PC-3 (cell line): ENCODE data around the gene CDK5RAP2. TPM values are rescaled to one million over a fixed set of nuclear protein-coding genes. Genes with fewer than 3 reads are reported as not detected.

Experiments
- ATAC-seq: fragments of 200-7000 bp; cut with Tn5 transposase; 2 replicates; pipeline ENCODE4 v1.9.1; 2020; ENCODE audit warnings: mild to moderate bottlenecking, moderate library complexity
- BruUV-seq: library from RNA; stranded (reverse); fragments of 400-500 nt; replicated peaks from 2 replicates; lab custom pipeline; 2021; lab: Mats Ljungman, UMichigan
- CTCF ChIA-PET: fragments of 300-600 bp; sonication (Branson Sonifier 250); formaldehyde crosslinking; loops from one replicate; lab custom pipeline; 2022; ENCODE audit warnings: antibody characterized with exemption; lab: Charles Lee
- POLR2A ChIA-PET: fragments of 300-600 bp; sonication (Branson Sonifier 250); formaldehyde crosslinking; loops from one replicate; lab custom pipeline; 2022; ENCODE audit warnings: antibody characterized with exemption; ENCODE audit not compliant: unreplicated experiment; lab: Charles Lee
- DNase-seq: peaks from one replicate; pipeline ENCODE4 v3.0.0-alpha.2; 2015
- H2AFZ ChIP-seq: fragments of 300-600 bp; sonication (generic); 2 replicates; pipeline ENCODE4 v1.6.0; 2016; ENCODE audit warnings: antibody characterized with exemption, low read length
- H3F3A ChIP-seq: fragments of 300-600 bp; sonication (generic); one replicate; pipeline ENCODE4 v1.6.0; 2017; ENCODE audit warnings: antibody characterized with exemption, low read length, control low read depth, mild to moderate bottlenecking; ENCODE audit not compliant: unreplicated experiment
- H3K27ac ChIP-seq: fragments of 300-600 bp; sonication (generic); 2 replicates; pipeline ENCODE4 v1.5.1; 2016; ENCODE audit warnings: mild to moderate bottlenecking, low read length
- H3K27me3 ChIP-seq: fragments of 300-600 bp; sonication (generic); 2 replicates; pipeline ENCODE4 v1.6.1; 2016; ENCODE audit warnings: low read length, mixed read lengths
- H3K36me3 ChIP-seq: fragments of 300-600 bp; sonication (generic); 2 replicates; pipeline ENCODE4 v1.6.1; 2016; ENCODE audit warnings: low read depth, mixed run types, low read length, mixed read lengths
- H3K4me1 ChIP-seq: fragments of 300-600 bp; sonication (generic); 2 replicates; pipeline ENCODE4 v1.5.1; 2016; ENCODE audit warnings: low read length; ENCODE audit not compliant: insufficient read depth
- H3K4me2 ChIP-seq: fragments of 300-600 bp; sonication (generic); 2 replicates; pipeline ENCODE4 v1.6.0; 2016; ENCODE audit warnings: low read length
- H3K4me3 ChIP-seq: fragments of 300-600 bp; sonication (generic); 2 replicates; pipeline ENCODE4 v1.5.1; 2016; ENCODE audit warnings: mild to moderate bottlenecking, low read length, mixed read lengths
- H3K79me2 ChIP-seq: fragments of 300-600 bp; sonication (generic); 2 replicates; pipeline ENCODE4 v1.6.1; 2017; ENCODE audit warnings: low read length, mixed read lengths
- H3K9ac ChIP-seq: fragments of 300-600 bp; sonication (generic); 2 replicates; pipeline ENCODE4 v1.6.0; 2016; ENCODE audit warnings: mild to moderate bottlenecking, low read length
- H3K9me2 ChIP-seq: fragments of 300-600 bp; sonication (generic); replicated peaks from 2 replicates; pipeline ENCODE4 v1.6.1; 2016; ENCODE audit warnings: mixed run types, low read length, mixed read lengths
- H3K9me3 ChIP-seq: fragments of 300-600 bp; sonication (generic); 2 replicates; pipeline ENCODE4 v1.6.1; 2016; ENCODE audit warnings: low read length, mixed read lengths
- H4K20me1 ChIP-seq: fragments of 300-600 bp; sonication (generic); 2 replicates; pipeline ENCODE4 v1.6.1; 2016; ENCODE audit warnings: low read length, mixed read lengths
- EZH2 ChIP-seq: fragments of 300-600 bp; sonication (generic); IDR thresholded peaks from one replicate; pipeline ENCODE4 v1.6.1; 2017; ENCODE audit warnings: antibody characterized with exemption, mild to moderate bottlenecking, low read length; ENCODE audit not compliant: unreplicated experiment
- EZH2phosphoT487 ChIP-seq: fragments of 300-600 bp; sonication (generic); IDR thresholded peaks from 2 replicates; pipeline ENCODE4 v1.6.1; 2018; ENCODE audit warnings: mild to moderate bottlenecking, antibody characterized with exemption, low read length, borderline replicate concordance
- intact Hi-C: fragments of 100-400 bp; cut with micrococcal nuclease; formaldehyde crosslinking; loops from 2 replicates; pipeline ENCODE4 v1.9.0; 2023
- total RNA-seq: library from RNA; depleted of rRNA; stranded (reverse); fragments of >200 nt; gene quantifications from 2 replicates; pipeline ENCODE4 v1.2.3, GENCODE V29; 2014
- TF ChIP-seq, protein P1 (sequence below): fragments of 300-600 bp; sonication (generic); conservative IDR thresholded peaks from 2 replicates; pipeline ENCODE4 v1.5.1; 2017; ENCODE audit warnings: antibody characterized with exemption, low read depth, mild to moderate bottlenecking, low read length

CDK5RAP2 gene
- total RNA-seq, 1 experiment from 2014 or later, result 37.4 TPM

DNA sequence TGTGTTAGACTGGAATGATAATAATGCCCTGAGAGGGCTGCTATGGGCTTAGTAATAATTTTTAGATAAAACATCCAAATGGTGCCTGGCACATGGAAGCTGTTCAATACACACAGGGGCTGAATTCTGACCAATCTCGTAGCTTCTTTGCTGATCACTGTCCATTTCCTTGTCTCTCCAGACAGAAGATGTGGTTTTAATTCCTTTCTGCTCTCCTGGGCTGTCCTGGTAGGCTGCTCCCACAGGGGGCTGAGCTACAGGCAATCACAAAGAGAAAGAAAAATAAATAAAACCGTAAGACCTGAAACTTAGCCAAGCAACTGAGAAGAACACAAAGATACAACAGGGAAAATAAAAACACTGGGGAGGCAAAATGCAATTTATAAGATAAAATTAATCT is 136.5 kb downstream of the CDK5RAP2 start:
- no peaks in the 10 kb centered on the region for H3K79me2 ChIP-seq
- POLR2A ChIA-PET, result no interaction called here
- H3K9me2 ChIP-seq, result no peaks in the 10 kb centered on the region
- H3K4me2 ChIP-seq, result no peak overlapping the region
- H3F3A ChIP-seq, result no peaks in the 10 kb centered on the region
- TF ChIP-seq, protein P1, sequence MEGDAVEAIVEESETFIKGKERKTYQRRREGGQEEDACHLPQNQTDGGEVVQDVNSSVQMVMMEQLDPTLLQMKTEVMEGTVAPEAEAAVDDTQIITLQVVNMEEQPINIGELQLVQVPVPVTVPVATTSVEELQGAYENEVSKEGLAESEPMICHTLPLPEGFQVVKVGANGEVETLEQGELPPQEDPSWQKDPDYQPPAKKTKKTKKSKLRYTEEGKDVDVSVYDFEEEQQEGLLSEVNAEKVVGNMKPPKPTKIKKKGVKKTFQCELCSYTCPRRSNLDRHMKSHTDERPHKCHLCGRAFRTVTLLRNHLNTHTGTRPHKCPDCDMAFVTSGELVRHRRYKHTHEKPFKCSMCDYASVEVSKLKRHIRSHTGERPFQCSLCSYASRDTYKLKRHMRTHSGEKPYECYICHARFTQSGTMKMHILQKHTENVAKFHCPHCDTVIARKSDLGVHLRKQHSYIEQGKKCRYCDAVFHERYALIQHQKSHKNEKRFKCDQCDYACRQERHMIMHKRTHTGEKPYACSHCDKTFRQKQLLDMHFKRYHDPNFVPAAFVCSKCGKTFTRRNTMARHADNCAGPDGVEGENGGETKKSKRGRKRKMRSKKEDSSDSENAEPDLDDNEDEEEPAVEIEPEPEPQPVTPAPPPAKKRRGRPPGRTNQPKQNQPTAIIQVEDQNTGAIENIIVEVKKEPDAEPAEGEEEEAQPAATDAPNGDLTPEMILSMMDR, result no peak
- TF ChIP-seq EZH2phosphoT487 (no peak), EZH2 (no peak)
- peaks cover 10% of the 10 kb centered on the region; the same call in 1 of the 2 replicates for H3K4me1 ChIP-seq
- intact Hi-C loops, result no loop called here
- H3K9ac ChIP-seq, result no peak overlapping the region
- CTCF ChIA-PET, result no interaction called here
- no peak overlapping the region for H3K4me3 ChIP-seq
- BruUV-seq, result no TSS peak
- H3K9me3 ChIP-seq, result no peaks in the 10 kb centered on the region
- H4K20me1 ChIP-seq, result no peaks in the 10 kb centered on the region
- ATAC-seq (no peak), DNase-seq (no peak)
- no peak overlapping the region for H2AFZ ChIP-seq
- no peaks in the 10 kb centered on the region for H3K27me3 ChIP-seq
- H3K36me3 ChIP-seq, result peaks cover 11% of the 10 kb centered on the region
- H3K27ac ChIP-seq, result no peak overlapping the region

DNA sequence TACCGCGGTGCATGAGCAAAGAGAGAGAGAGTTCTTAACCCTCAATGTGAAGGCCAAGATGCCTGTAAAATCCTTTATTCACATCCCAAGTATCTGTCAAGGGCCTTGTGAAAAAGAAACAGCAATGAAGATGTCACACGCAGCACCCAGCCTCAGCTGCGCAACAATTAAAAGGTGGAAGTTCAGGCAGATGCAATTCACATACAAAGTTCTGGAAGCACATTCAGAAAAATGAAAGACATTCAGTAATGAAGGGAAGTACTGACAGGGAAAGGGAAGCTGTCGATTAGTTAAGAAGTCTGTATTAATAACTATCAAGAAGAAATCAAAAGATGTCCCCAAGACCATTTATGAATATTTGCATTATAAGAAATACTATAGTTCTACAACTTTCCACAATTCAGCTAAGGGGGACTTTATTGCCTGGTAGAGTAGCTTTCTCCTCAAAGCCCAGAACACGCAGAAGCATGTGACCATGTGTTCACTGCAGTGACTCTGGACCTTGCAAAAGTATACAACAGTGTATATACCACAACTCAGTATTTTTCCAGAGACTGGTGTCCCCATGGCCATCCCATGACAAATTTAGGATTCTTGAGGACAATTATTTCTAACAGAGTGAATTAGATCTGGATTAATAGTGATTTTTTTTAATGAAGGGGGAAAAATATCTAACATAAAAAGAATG is 137.5 kb downstream of the CDK5RAP2 start:
- no peaks in the 10 kb centered on the region for H3K79me2 ChIP-seq
- no peak overlapping the region for H3K4me2 ChIP-seq
- H3K9me3 ChIP-seq, result no peaks in the 10 kb centered on the region
- no TSS peak for BruUV-seq
- CTCF ChIA-PET, result no interaction called here
- no peaks in the 10 kb centered on the region for H3K27me3 ChIP-seq
- peaks cover 10% of the 10 kb centered on the region; the same call in 1 of the 2 replicates for H3K4me1 ChIP-seq
- H3K4me3 ChIP-seq, result no peak overlapping the region
- no peak for TF ChIP-seq EZH2
- TF ChIP-seq, protein P1, result no peak
- no peak for TF ChIP-seq EZH2phosphoT487
- peaks cover 13% of the 10 kb centered on the region for H3K36me3 ChIP-seq
- POLR2A ChIA-PET, result no interaction called here
- H3K9ac ChIP-seq, result no peak overlapping the region
- DNase-seq (no peak), ATAC-seq (no peak)
- no peaks in the 10 kb centered on the region for H4K20me1 ChIP-seq
- H3F3A ChIP-seq, result no peaks in the 10 kb centered on the region
- H3K9me2 ChIP-seq, result no peaks in the 10 kb centered on the region
- no peak overlapping the region for H2AFZ ChIP-seq
- intact Hi-C loops, result no loop called here
- H3K27ac ChIP-seq, result no peak overlapping the region
